HepG2 (cell line): ENCODE measurements around the gene PSMB8. TPM values are rescaled to one million over a fixed set of nuclear protein-coding genes. Genes with fewer than 3 reads are reported as not detected.

Experiments used
- ARNT ChIP-seq: fragments of 450-650 bp; IDR thresholded peaks from 2 replicates; pipeline ENCODE4 v1.6.1; 2017
- DNMT3B ChIP-seq: conservative IDR thresholded peaks from 2 replicates; pipeline ENCODE4 v1.6.1; 2016; ENCODE audit warnings: missing biosample characterization, control low read depth
- EP300 ChIP-seq, 3 experiments: sonication (generic) in 1 of 3; formaldehyde crosslinking in 1 of 3; IDR thresholded peaks; 2 replicates each; pipeline versions ENCODE4 v1.5.1 to v1.6.1; 2011 to 2020; ENCODE audit warnings: low read depth in 2 of 3, low read length in 2 of 3, borderline replicate concordance in 1 of 3, improper control_type of control experiment in 1 of 3, mild to moderate bottlenecking in 1 of 3, missing genetic modification reagents in 1 of 3, moderate library complexity in 1 of 3
- FOXA3 ChIP-seq: IDR thresholded peaks from 2 replicates; pipeline ENCODE4 v1.6.1; 2016; ENCODE audit warnings: missing genetic modification reagents, missing compliant biosample characterization
- HMG20A ChIP-seq: IDR thresholded peaks from 2 replicates; pipeline ENCODE4 v1.6.1; 2016; ENCODE audit warnings: borderline replicate concordance
- KAT7 ChIP-seq: IDR thresholded peaks from 2 replicates; pipeline ENCODE4 v1.6.1; 2018; ENCODE audit warnings: borderline replicate concordance, missing compliant biosample characterization
- KDM2A ChIP-seq: sonication (generic); formaldehyde crosslinking; IDR thresholded peaks from 2 replicates; pipeline ENCODE4 v1.4.0; 2020; ENCODE audit warnings: low read depth, missing genetic modification reagents, borderline replicate concordance
- NR2F6 ChIP-seq, 2 experiments: IDR thresholded peaks; 2 replicates each; pipeline ENCODE4 v1.6.1; 2016; ENCODE audit warnings: antibody characterized with exemption in 1 of 2, mild to moderate bottlenecking in 1 of 2
- POGZ ChIP-seq: sonication (generic); formaldehyde crosslinking; IDR thresholded peaks from 2 replicates; pipeline ENCODE4 v1.4.0; 2020; ENCODE audit warnings: mild to moderate bottlenecking, missing genetic modification reagents
- SAP130 ChIP-seq: IDR thresholded peaks from 2 replicates; pipeline ENCODE4 v1.6.1; 2016; ENCODE audit warnings: low read depth
- SIN3A ChIP-seq: IDR thresholded peaks from 2 replicates; pipeline ENCODE4 v1.6.1; 2011; ENCODE audit warnings: low read depth, mild to moderate bottlenecking, control low read depth, low read length, borderline replicate concordance
- SOX6 ChIP-seq, 2 experiments: fragments of 450-650 bp in 1 of 2; sonication (generic) in 1 of 2; formaldehyde crosslinking in 1 of 2; IDR thresholded peaks; 2 replicates each; pipeline versions ENCODE4 v1.4.0 to v1.6.1; 2017 to 2020; ENCODE audit warnings: antibody characterized with exemption in 1 of 2, mild to moderate bottlenecking in 1 of 2, missing genetic modification reagents in 1 of 2
- SRSF9 ChIP-seq: fragments of 200-400 bp; formaldehyde crosslinking; IDR thresholded peaks from 2 replicates; pipeline ENCODE4 v1.6.1; 2018; ENCODE audit warnings: borderline replicate concordance, mild to moderate bottlenecking, low read depth, low read length; ENCODE audit not compliant: insufficient read depth, poor library complexity, severe bottlenecking
- SRY ChIP-seq: sonication (generic); formaldehyde crosslinking; IDR thresholded peaks from 2 replicates; pipeline ENCODE4 v1.8.0; 2022; ENCODE audit warnings: mild to moderate bottlenecking, missing genetic modification reagents
- WIZ ChIP-seq: sonication (generic); formaldehyde crosslinking; IDR thresholded peaks from 2 replicates; pipeline ENCODE4 v1.5.1; 2020; ENCODE audit warnings: mild to moderate bottlenecking, missing genetic modification reagents
- ZC3H13 ChIP-seq: sonication (generic); formaldehyde crosslinking; IDR thresholded peaks from 2 replicates; pipeline ENCODE4 v1.8.1; 2023; ENCODE audit warnings: mild to moderate bottlenecking, missing genetic modification reagents, moderate library complexity
- ZFP36 ChIP-seq: fragments of 150-350 bp; IDR thresholded peaks from 2 replicates; pipeline ENCODE4 v1.6.1; 2018; ENCODE audit warnings: borderline replicate concordance, low read length, low read depth; ENCODE audit not compliant: partially characterized antibody
- ZNF550 ChIP-seq: sonication (generic); formaldehyde crosslinking; IDR thresholded peaks from 2 replicates; pipeline ENCODE4 v1.4.0; 2020; ENCODE audit warnings: mild to moderate bottlenecking, missing genetic modification reagents, borderline replicate concordance
- ZNF556 ChIP-seq: sonication (generic); formaldehyde crosslinking; IDR thresholded peaks from 2 replicates; pipeline ENCODE4 v1.4.0; 2020; ENCODE audit warnings: mild to moderate bottlenecking, missing genetic modification reagents, borderline replicate concordance
- polyA plus RNA-seq, 8 experiments: library from polyadenylated mRNA; depleted of rRNA in 3 of 8; stranded (reverse) in 7 of 8; unstranded in 1 of 8; fragments of >200 nt; fragmentation: Illumina TruSeq in 4 of 8; extraction: Trizol in 4 of 8; gene quantifications; 2 replicates each; pipeline versions ENCODE4 v1.2.1 to v1.2.3, GENCODE V29; 2011 to 2016; ENCODE audit warnings: low read depth in 4 of 8, missing spikeins in 1 of 8, mixed read lengths in 1 of 8; ENCODE audit not compliant: insufficient read depth in 1 of 8
- total RNA-seq, 5 experiments: library from RNA; depleted of rRNA; stranded (reverse); fragments of >200 nt; fragmentation: Illumina TruSeq; extraction: Trizol; gene quantifications; 2 replicates each; pipeline ENCODE4 v1.2.3, GENCODE V29; 2016; ENCODE audit warnings: low read depth in 1 of 5
- TF ChIP-seq, protein P1 (sequence below): sonication (generic); formaldehyde crosslinking; IDR thresholded peaks from 2 replicates; pipeline ENCODE4 v1.5.0; 2020; ENCODE audit warnings: mild to moderate bottlenecking, missing genetic modification reagents, borderline replicate concordance
- TF ChIP-seq, protein P2 (sequence below): sonication (generic); formaldehyde crosslinking; IDR thresholded peaks from 2 replicates; pipeline ENCODE4 v1.4.0; 2020; ENCODE audit warnings: missing genetic modification reagents
- TF ChIP-seq, protein P3 (sequence below): sonication (generic); formaldehyde crosslinking; IDR thresholded peaks from 2 replicates; pipeline ENCODE4 v1.5.0; 2020; ENCODE audit warnings: missing genetic modification reagents

Gene PSMB8
- total and polyA plus RNA-seq, 2 of the 13 experiments (the other 11 are each of a cell fraction or from before 2014, with no cell fraction given): 30.7 to 64.7 TPM

DNA sequence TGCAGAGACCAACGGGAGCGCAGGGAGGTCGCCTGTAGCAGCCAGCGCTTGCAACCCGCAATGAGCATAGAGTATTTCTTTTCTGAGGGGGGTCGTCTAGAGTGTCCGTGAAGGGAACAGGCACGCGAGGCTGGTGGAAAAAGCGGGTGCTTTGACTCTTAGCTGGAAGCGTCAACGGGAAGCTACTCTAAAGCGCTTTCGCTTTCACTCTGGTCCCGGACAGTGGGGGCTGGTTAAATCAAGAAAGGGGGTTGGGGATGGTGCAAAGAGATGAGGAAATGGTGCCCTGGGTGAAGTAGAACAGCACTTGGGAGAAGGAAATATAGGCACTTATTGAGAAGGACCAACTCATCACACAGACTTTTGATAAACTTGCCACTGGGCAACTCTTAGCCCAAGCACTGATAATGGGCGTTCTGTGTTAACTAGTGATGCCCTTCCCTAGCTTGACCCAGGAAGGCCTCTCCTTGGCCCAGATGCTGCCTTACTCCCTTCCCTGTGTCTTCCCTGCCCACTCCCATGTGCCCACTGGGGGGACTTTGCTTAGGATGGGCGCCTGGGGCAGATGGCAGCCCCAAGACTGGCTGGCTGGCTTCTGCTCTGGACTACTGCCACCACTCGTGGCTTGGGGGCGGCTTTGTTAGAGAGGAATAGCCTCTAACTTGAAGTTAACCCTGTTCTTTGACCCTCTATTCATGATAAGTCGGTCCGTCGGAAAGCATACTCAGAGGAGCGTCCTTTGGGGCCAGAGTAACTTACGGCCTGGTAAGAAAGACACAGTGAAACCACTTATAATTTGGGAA, 10.7 kb upstream of the PSMB8 start (continued):
- TF ChIP-seq, protein P1, sequence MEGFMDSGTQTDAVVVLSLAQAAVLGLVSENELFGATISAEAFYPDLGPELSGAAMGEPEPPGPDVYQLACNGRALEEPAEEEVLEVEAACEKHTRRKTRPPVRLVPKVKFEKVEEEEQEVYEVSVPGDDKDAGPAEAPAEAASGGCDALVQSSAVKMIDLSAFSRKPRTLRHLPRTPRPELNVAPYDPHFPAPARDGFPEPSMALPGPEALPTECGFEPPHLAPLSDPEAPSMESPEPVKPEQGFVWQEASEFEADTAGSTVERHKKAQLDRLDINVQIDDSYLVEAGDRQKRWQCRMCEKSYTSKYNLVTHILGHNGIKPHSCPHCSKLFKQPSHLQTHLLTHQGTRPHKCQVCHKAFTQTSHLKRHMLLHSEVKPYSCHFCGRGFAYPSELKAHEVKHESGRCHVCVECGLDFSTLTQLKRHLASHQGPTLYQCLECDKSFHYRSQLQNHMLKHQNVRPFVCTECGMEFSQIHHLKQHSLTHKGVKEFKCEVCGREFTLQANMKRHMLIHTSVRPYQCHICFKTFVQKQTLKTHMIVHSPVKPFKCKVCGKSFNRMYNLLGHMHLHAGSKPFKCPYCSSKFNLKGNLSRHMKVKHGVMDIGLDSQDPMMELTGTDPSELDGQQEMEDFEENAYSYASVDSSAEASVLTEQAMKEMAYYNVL (CRISPR knock-in tag): no peak
- TF ChIP-seq WIZ (CRISPR knock-in tag): 0 out of 2 replicates have a peak, but pooled peaks have one; percentile 13
- no peak for TF ChIP-seq KAT7 (CRISPR knock-in tag)
- no peak for TF ChIP-seq ZFP36
- TF ChIP-seq POGZ (CRISPR knock-in tag): peak; percentile 8; the same call in 1 of the 2 replicates
- no peak for TF ChIP-seq EP300 (IDR thresholded peaks at IDR 0.05; ENCODE audit: low read depth in 2 of 2, low read length in 2 of 2)
- no peak for TF ChIP-seq EP300 (CRISPR knock-in tag; IDR thresholded peaks at IDR 0.05; ENCODE audit: borderline replicate concordance)
- TF ChIP-seq ZC3H13 (CRISPR knock-in tag): 0 out of 2 replicates have a peak, but pooled peaks have one; percentile 15
- TF ChIP-seq SRY (CRISPR knock-in tag): 0 out of 2 replicates have a peak, but pooled peaks have one; percentile 13
- TF ChIP-seq DNMT3B: no peak
- TF ChIP-seq, protein P2, sequence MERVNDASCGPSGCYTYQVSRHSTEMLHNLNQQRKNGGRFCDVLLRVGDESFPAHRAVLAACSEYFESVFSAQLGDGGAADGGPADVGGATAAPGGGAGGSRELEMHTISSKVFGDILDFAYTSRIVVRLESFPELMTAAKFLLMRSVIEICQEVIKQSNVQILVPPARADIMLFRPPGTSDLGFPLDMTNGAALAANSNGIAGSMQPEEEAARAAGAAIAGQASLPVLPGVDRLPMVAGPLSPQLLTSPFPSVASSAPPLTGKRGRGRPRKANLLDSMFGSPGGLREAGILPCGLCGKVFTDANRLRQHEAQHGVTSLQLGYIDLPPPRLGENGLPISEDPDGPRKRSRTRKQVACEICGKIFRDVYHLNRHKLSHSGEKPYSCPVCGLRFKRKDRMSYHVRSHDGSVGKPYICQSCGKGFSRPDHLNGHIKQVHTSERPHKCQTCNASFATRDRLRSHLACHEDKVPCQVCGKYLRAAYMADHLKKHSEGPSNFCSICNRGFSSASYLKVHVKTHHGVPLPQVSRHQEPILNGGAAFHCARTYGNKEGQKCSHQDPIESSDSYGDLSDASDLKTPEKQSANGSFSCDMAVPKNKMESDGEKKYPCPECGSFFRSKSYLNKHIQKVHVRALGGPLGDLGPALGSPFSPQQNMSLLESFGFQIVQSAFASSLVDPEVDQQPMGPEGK (CRISPR knock-in tag): peak; percentile 14; the same call in 1 of the 2 replicates
- TF ChIP-seq KDM2A (CRISPR knock-in tag): no peak
- TF ChIP-seq SRSF9: no peak
- peak; percentile 2; the same call in 1 of the 2 replicates for TF ChIP-seq SAP130 (CRISPR knock-in tag)
- no peak for TF ChIP-seq NR2F6 (IDR thresholded peaks at IDR 0.05)
- 0 out of 2 replicates have a peak, but pooled peaks have one; percentile 11 for TF ChIP-seq NR2F6 (CRISPR knock-in tag; IDR thresholded peaks at IDR 0.05)
- TF ChIP-seq, protein P3, sequence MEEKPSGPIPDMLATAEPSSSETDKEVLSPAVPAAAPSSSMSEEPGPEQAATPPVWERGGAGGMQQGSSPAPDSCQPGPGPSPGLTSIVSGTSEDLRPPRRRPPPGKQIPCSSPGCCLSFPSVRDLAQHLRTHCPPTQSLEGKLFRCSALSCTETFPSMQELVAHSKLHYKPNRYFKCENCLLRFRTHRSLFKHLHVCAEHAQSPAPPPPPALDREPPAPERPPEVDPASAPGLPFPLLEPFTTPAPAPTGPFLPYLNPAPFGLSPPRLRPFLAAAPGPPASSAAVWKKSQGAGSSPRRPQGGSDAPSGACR: 0 out of 2 replicates have a peak, but pooled peaks have one; percentile 8
- 0 out of 2 replicates have a peak, but pooled peaks have one; percentile 10 for TF ChIP-seq HMG20A (CRISPR knock-in tag)
- peak; percentile 7; the same call in 1 of the 2 replicates for TF ChIP-seq SIN3A
- TF ChIP-seq SOX6 (IDR thresholded peaks at IDR 0.05): no peak
- 0 out of 2 replicates have a peak, but pooled peaks have one; percentile 14 for TF ChIP-seq SOX6 (CRISPR knock-in tag; IDR thresholded peaks at IDR 0.05)
- no peak for TF ChIP-seq ZNF556 (CRISPR knock-in tag)
- TF ChIP-seq ZNF550 (CRISPR knock-in tag): no peak
- TF ChIP-seq FOXA3: no peak
- no peak for TF ChIP-seq ARNT
